Measurements from ENCODE around the gene KRT3. TPM values are rescaled to one million over a fixed set of nuclear protein-coding genes. Genes with fewer than 3 reads are reported as not detected.

KRT3 gene
- total RNA-seq, 4 donors from 2014 or later, result not detected

- H3K27ac ChIP-seq (replicated peaks in 1 of 4), result no peak overlapping the region
- H3K4me3 ChIP-seq, result no peak overlapping the region
- intact Hi-C loops (cut with DNase I), result no loop called here
- H3K9me3 ChIP-seq, result peaks cover 0 to 8% (median 3%) of the 10 kb centered on the region in 4 donors
- H3K27me3 ChIP-seq, result no peaks in the 10 kb centered on the region
- TF ChIP-seq POLR2A (IDR thresholded peaks at IDR 0.05; ENCODE audit: low read depth) (no peak), CTCF (IDR thresholded peaks at IDR 0.05) (no peak), EP300 (IDR thresholded peaks at IDR 0.05) (no peak), POLR2AphosphoS5 (IDR thresholded peaks at IDR 0.05) (no peak)
- no peak for DNase-seq (ENCODE audit: extremely low spot score)
- no peaks in the 10 kb centered on the region for H3K4me1 ChIP-seq
- no peaks in the 10 kb centered on the region for H3K36me3 ChIP-seq
- 95% methylated on average over 5 of the region's 5 CpGs for WGBS
Measured at GRCh38 chr12:52766351-52767019, 29.4 kb downstream of the KRT3 start.

- DNase-seq (ENCODE audit: extremely low spot score), result no peak
- intact Hi-C loops (cut with DNase I), result no loop called here
- TF ChIP-seq CTCF (IDR thresholded peaks at IDR 0.05), result no peak
- TF ChIP-seq EP300 (IDR thresholded peaks at IDR 0.05), result no peak
- TF ChIP-seq POLR2A (IDR thresholded peaks at IDR 0.05; ENCODE audit: low read depth), result no peak
- TF ChIP-seq POLR2AphosphoS5 (IDR thresholded peaks at IDR 0.05), result no peak
- WGBS, result 67% methylated on average over 1 of the region's 1 CpG
- Histone ChIP-seq H3K27me3 (no peaks in the 10 kb centered on the region), H3K27ac (replicated peaks in 1 of 4) (no peak overlapping the region), H3K4me1 (no peaks in the 10 kb centered on the region), H3K36me3 (no peaks in the 10 kb centered on the region), H3K9me3 (peaks cover 0 to 15% (median 10%) of the 10 kb centered on the region in 4 donors), H3K4me3 (no peak overlapping the region)
Measured at GRCh38 chr12:52765702-52766101, 30.2 kb downstream of the KRT3 start.

GRCh38 chr12:52763991-52764390 is 31.9 kb downstream of the KRT3 start:
- Histone ChIP-seq H3K9me3 (peaks cover 0 to 22% (median 18%) of the 10 kb centered on the region in 4 donors), H3K36me3 (no peaks in the 10 kb centered on the region), H3K4me1 (no peaks in the 10 kb centered on the region), H3K27me3 (no peaks in the 10 kb centered on the region), H3K4me3 (no peak overlapping the region), H3K27ac (replicated peaks in 1 of 4) (no peak overlapping the region)
- 76% methylated on average over 2 of the region's 2 CpGs for WGBS
- intact Hi-C loops (cut with DNase I), result no loop called here
- TF ChIP-seq POLR2A (IDR thresholded peaks at IDR 0.05; ENCODE audit: low read depth) (no peak), CTCF (IDR thresholded peaks at IDR 0.05) (no peak), POLR2AphosphoS5 (IDR thresholded peaks at IDR 0.05) (no peak), EP300 (IDR thresholded peaks at IDR 0.05) (no peak)
- no peak for DNase-seq (ENCODE audit: extremely low spot score)

- peaks cover 0 to 22% (median 18%) of the 10 kb centered on the region in 4 donors for H3K9me3 ChIP-seq
- intact Hi-C loops (cut with DNase I), result no loop called here
- TF ChIP-seq EP300 (IDR thresholded peaks at IDR 0.05) (no peak), POLR2AphosphoS5 (IDR thresholded peaks at IDR 0.05) (no peak), POLR2A (IDR thresholded peaks at IDR 0.05; ENCODE audit: low read depth) (no peak), CTCF (IDR thresholded peaks at IDR 0.05) (no peak)
- H3K27ac ChIP-seq (replicated peaks in 1 of 4), result no peak overlapping the region
- H3K27me3 ChIP-seq, result peaks cover 0 to 2% (median 0%) of the 10 kb centered on the region in 4 donors
- H3K4me3 ChIP-seq, result no peak overlapping the region
- no peaks in the 10 kb centered on the region for H3K4me1 ChIP-seq
- DNase-seq (ENCODE audit: extremely low spot score), result no peak
- WGBS, result 72% methylated on average over 9 of the region's 9 CpGs
- no peaks in the 10 kb centered on the region for H3K36me3 ChIP-seq
Measured at GRCh38 chr12:52763036-52763659, 32.8 kb downstream of the KRT3 start.
